ENCODE data around the gene DLG1.

- no peak for TF ChIP-seq CTCF (IDR thresholded peaks at IDR 0.05 in 2 of 3, conservative IDR thresholded peaks at IDR 0.05 in 1 of 3; ENCODE audit: borderline replicate concordance in 1 of 3, insufficient read depth in 1 of 3, low read depth in 2 of 3, low read length in 2 of 3)
- no peak for TF ChIP-seq POLR2A (IDR thresholded peaks at IDR 0.05; ENCODE audit: borderline replicate concordance, extremely low read depth, insufficient read depth, insufficient read length)
- no peak for TF ChIP-seq REST (IDR thresholded peaks at IDR 0.05; ENCODE audit: low read depth)
- TF ChIP-seq, protein P1, sequence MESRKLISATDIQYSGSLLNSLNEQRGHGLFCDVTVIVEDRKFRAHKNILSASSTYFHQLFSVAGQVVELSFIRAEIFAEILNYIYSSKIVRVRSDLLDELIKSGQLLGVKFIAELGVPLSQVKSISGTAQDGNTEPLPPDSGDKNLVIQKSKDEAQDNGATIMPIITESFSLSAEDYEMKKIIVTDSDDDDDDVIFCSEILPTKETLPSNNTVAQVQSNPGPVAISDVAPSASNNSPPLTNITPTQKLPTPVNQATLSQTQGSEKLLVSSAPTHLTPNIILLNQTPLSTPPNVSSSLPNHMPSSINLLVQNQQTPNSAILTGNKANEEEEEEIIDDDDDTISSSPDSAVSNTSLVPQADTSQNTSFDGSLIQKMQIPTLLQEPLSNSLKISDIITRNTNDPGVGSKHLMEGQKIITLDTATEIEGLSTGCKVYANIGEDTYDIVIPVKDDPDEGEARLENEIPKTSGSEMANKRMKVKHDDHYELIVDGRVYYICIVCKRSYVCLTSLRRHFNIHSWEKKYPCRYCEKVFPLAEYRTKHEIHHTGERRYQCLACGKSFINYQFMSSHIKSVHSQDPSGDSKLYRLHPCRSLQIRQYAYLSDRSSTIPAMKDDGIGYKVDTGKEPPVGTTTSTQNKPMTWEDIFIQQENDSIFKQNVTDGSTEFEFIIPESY (IDR thresholded peaks at IDR 0.05; ENCODE audit: extremely low read depth, insufficient replicate concordance, low read length) = no peak
- TF ChIP-seq POLR2AphosphoS5 (IDR thresholded peaks at IDR 0.05; ENCODE audit: low read depth, low read length) = no peak
- no peak for TF ChIP-seq RAD21 (IDR thresholded peaks at IDR 0.05; ENCODE audit: low read depth)
- TF ChIP-seq TCF7L2 (IDR thresholded peaks at IDR 0.05; ENCODE audit: borderline replicate concordance, extremely low read depth, insufficient read depth, insufficient read length) = no peak
- TF ChIP-seq EGR1 (IDR thresholded peaks at IDR 0.05; ENCODE audit: low read depth) = no peak
- TF ChIP-seq FOSL1 (IDR thresholded peaks at IDR 0.05; ENCODE audit: low read depth) = no peak
- TF ChIP-seq YY1 (IDR thresholded peaks at IDR 0.05; ENCODE audit: extremely low read depth, insufficient replicate concordance, low read depth, low read length) = no peak
- TF ChIP-seq SP1 (IDR thresholded peaks at IDR 0.05; ENCODE audit: low read depth) = no peak
- no peak for TF ChIP-seq EZH2phosphoT487 (IDR thresholded peaks at IDR 0.05; ENCODE audit: borderline replicate concordance)
- TF ChIP-seq ZFX (IDR thresholded peaks at IDR 0.05) = no peak
- no peak for TF ChIP-seq EZH2 (IDR thresholded peaks at IDR 0.05)
These were observed 160.7 kb downstream of the DLG1 start for GRCh38 chr3:197137751-197138150.

Measured in HCT116 (cell line).